Mammary epithelial cell (primary cell): Measurements from ENCODE around the gene NEDD8.

Source experiments
- CTCF ChIP-seq, 2 donors: IDR thresholded peaks in 1 of 2; conservative IDR thresholded peaks in 1 of 2; 2 replicates each; pipeline ENCODE4 v1.5.1; 2011 to 2012; ENCODE audit warnings: inconsistent platforms in 2 of 2, low read length in 2 of 2, mild to moderate bottlenecking in 2 of 2, control low read depth in 1 of 2, low read depth in 1 of 2; ENCODE audit not compliant: insufficient read depth in 1 of 2; ENCODE audit errors: extremely low read depth in 1 of 2
- EZH2 ChIP-seq: IDR thresholded peaks from 2 replicates; pipeline ENCODE4 v1.6.1; 2012; ENCODE audit warnings: low read length, inconsistent platforms, borderline replicate concordance

- TF ChIP-seq CTCF (conservative IDR thresholded peaks at IDR 0.05 in 1 of 2, IDR thresholded peaks at IDR 0.05 in 1 of 2; ENCODE audit: extremely low read depth in 1 of 2, insufficient read depth in 1 of 2, low read depth in 1 of 2, low read length in 2 of 2), result no peak
- TF ChIP-seq EZH2, result no peak
Observed at GRCh38 chr14:24188251-24189058, 43.7 kb downstream of the NEDD8 start, which contains the start of gene IPO4.
